GM21367 (cell line): ENCODE measurements around the gene NBEA.
"Not testable (repeated sequence)": the region's sequence is repeated elsewhere in the genome, so short reads cannot be mapped to it uniquely, and the experiment has no call there.

Experiments
- ATAC-seq: cut with Tn5 transposase; IDR thresholded peaks from one replicate; pipeline ENCODE4 v1.9.1; 2021; ENCODE audit not compliant: unreplicated experiment

Gene NBEA

GRCh38 chr13:35367586-35367985, 425.5 kb downstream of the NBEA start:
- no peak for ATAC-seq

- ATAC-seq = no peak
These were observed 436.9 kb downstream of the NBEA start for GRCh38 chr13:35378939-35379338.

- ATAC-seq = no peak
These were observed 437.6 kb downstream of the NBEA start for GRCh38 chr13:35379663-35380062.

- no peak for ATAC-seq
These were observed 445.7 kb downstream of the NBEA start for GRCh38 chr13:35387682-35388250.

GRCh38 chr13:35388441-35389355, 446.6 kb downstream of the NBEA start:
- ATAC-seq = no peak

- no peak for ATAC-seq
These were observed 447.5 kb downstream of the NBEA start for GRCh38 chr13:35389535-35389934.

- no peak for ATAC-seq
These were observed 450.7 kb downstream of the NBEA start for GRCh38 chr13:35392768-35393167.

- no peak for ATAC-seq
These were observed 451.8 kb downstream of the NBEA start for GRCh38 chr13:35393886-35394285.

GRCh38 chr13:35408285-35408684, 466.2 kb downstream of the NBEA start:
- ATAC-seq = not testable (repeated sequence)

- no peak for ATAC-seq
These were observed 469.1 kb downstream of the NBEA start for GRCh38 chr13:35411059-35411744.

GRCh38 chr13:35448465-35448864, 506.4 kb downstream of the NBEA start:
- no peak for ATAC-seq

GRCh38 chr13:35449821-35450220, 507.8 kb downstream of the NBEA start:
- no peak for ATAC-seq

GRCh38 chr13:35455022-35455421, 513.0 kb downstream of the NBEA start:
- no peak for ATAC-seq

GRCh38 chr13:35457258-35457657, 515.2 kb downstream of the NBEA start:
- no peak for ATAC-seq

GRCh38 chr13:35460061-35460460, 518.0 kb downstream of the NBEA start:
- ATAC-seq = no peak

GRCh38 chr13:35465371-35465770, 523.3 kb downstream of the NBEA start:
- ATAC-seq = no peak

- ATAC-seq = no peak
These were observed 526.1 kb downstream of the NBEA start for GRCh38 chr13:35468195-35468594.

GRCh38 chr13:35469806-35470525, 527.9 kb downstream of the NBEA start:
- no peak for ATAC-seq

- no peak for ATAC-seq
These were observed 528.9 kb downstream of the NBEA start for GRCh38 chr13:35470671-35471661.

- ATAC-seq = no peak
These were observed 529.7 kb downstream of the NBEA start for GRCh38 chr13:35471706-35472322.
